ENCODE measurements around the gene TAF11. TPM values are rescaled to one million over a fixed set of nuclear protein-coding genes. Genes with fewer than 3 reads are reported as not detected.
"Not testable (repeated sequence)": the region's sequence is repeated elsewhere in the genome, so short reads cannot be mapped to it uniquely, and the experiment has no call there.

The TAF11 gene
- total RNA-seq, 1 donor from 2014 or later = 27.1 TPM

GRCh38 chr6:34908194-34908593 lies 20.4 kb upstream of the TAF11 start:
- no peak overlapping the region for H3K9ac ChIP-seq (ENCODE audit: low read depth in 1 of 3, low read length in 3 of 3)
- H3K36me3 ChIP-seq (ENCODE audit: control insufficient read depth in 3 of 3, insufficient read depth in 3 of 3, low read length in 3 of 3) = no peaks in the 10 kb centered on the region
- no peak overlapping the region for H3K27ac ChIP-seq (ENCODE audit: low read depth, low read length)
- H3K4me1 ChIP-seq (ENCODE audit: control insufficient read depth in 3 of 3, insufficient read depth in 3 of 3, low read length in 3 of 3) = no peaks in the 10 kb centered on the region
- no peak overlapping the region for H3K4me3 ChIP-seq (ENCODE audit: low read length in 3 of 3)
- H3K9me3 ChIP-seq (ENCODE audit: control insufficient read depth in 3 of 3, low read length in 3 of 3) = no peaks in the 10 kb centered on the region
- no peaks in the 10 kb centered on the region for H3K27me3 ChIP-seq (ENCODE audit: control insufficient read depth in 3 of 3, insufficient read depth in 3 of 3, low read length in 3 of 3)

GRCh38 chr6:34906826-34907225 lies 19.0 kb upstream of the TAF11 start:
- Histone ChIP-seq H3K4me1 (ENCODE audit: control insufficient read depth in 3 of 3, insufficient read depth in 3 of 3, low read length in 3 of 3) (no peaks in the 10 kb centered on the region), H3K27ac (ENCODE audit: low read depth, low read length) (no peak overlapping the region), H3K27me3 (ENCODE audit: control insufficient read depth in 3 of 3, insufficient read depth in 3 of 3, low read length in 3 of 3) (no peaks in the 10 kb centered on the region), H3K36me3 (ENCODE audit: control insufficient read depth in 3 of 3, insufficient read depth in 3 of 3, low read length in 3 of 3) (no peaks in the 10 kb centered on the region), H3K9ac (ENCODE audit: low read depth in 1 of 3, low read length in 3 of 3) (no peak overlapping the region), H3K9me3 (ENCODE audit: control insufficient read depth in 3 of 3, low read length in 3 of 3) (no peaks in the 10 kb centered on the region), H3K4me3 (ENCODE audit: low read length in 3 of 3) (no peak overlapping the region)

GRCh38 chr6:34904990-34905613 lies 17.3 kb upstream of the TAF11 start:
- Histone ChIP-seq H3K4me3 (ENCODE audit: low read length in 3 of 3) (no peak overlapping the region), H3K9ac (ENCODE audit: low read depth in 1 of 3, low read length in 3 of 3) (no peak overlapping the region), H3K27ac (ENCODE audit: low read depth, low read length) (no peak overlapping the region), H3K36me3 (ENCODE audit: control insufficient read depth in 3 of 3, insufficient read depth in 3 of 3, low read length in 3 of 3) (no peaks in the 10 kb centered on the region), H3K9me3 (ENCODE audit: control insufficient read depth in 3 of 3, low read length in 3 of 3) (no peaks in the 10 kb centered on the region), H3K4me1 (ENCODE audit: control insufficient read depth in 3 of 3, insufficient read depth in 3 of 3, low read length in 3 of 3) (no peaks in the 10 kb centered on the region), H3K27me3 (ENCODE audit: control insufficient read depth in 3 of 3, insufficient read depth in 3 of 3, low read length in 3 of 3) (no peaks in the 10 kb centered on the region)

GRCh38 chr6:34901930-34902329 lies 14.1 kb upstream of the TAF11 start:
- H3K27me3 ChIP-seq (ENCODE audit: control insufficient read depth in 3 of 3, insufficient read depth in 3 of 3, low read length in 3 of 3) = no peaks in the 10 kb centered on the region
- H3K36me3 ChIP-seq (ENCODE audit: control insufficient read depth in 3 of 3, insufficient read depth in 3 of 3, low read length in 3 of 3) = no peaks in the 10 kb centered on the region
- H3K9ac ChIP-seq (ENCODE audit: low read depth in 1 of 3, low read length in 3 of 3) = no peak overlapping the region
- no peak overlapping the region for H3K27ac ChIP-seq (ENCODE audit: low read depth, low read length)
- no peaks in the 10 kb centered on the region for H3K9me3 ChIP-seq (ENCODE audit: control insufficient read depth in 3 of 3, low read length in 3 of 3)
- H3K4me1 ChIP-seq (ENCODE audit: control insufficient read depth in 3 of 3, insufficient read depth in 3 of 3, low read length in 3 of 3) = peaks cover 0 to 5% (median 5%) of the 10 kb centered on the region in 3 donors
- H3K4me3 ChIP-seq (ENCODE audit: low read length in 3 of 3) = no peak overlapping the region

- H3K4me1 ChIP-seq (ENCODE audit: control insufficient read depth in 3 of 3, insufficient read depth in 3 of 3, low read length in 3 of 3) = peaks cover 0 to 5% (median 5%) of the 10 kb centered on the region in 3 donors
- no peak overlapping the region for H3K27ac ChIP-seq (ENCODE audit: low read depth, low read length)
- H3K36me3 ChIP-seq (ENCODE audit: control insufficient read depth in 3 of 3, insufficient read depth in 3 of 3, low read length in 3 of 3) = no peaks in the 10 kb centered on the region
- H3K9ac ChIP-seq (ENCODE audit: low read depth in 1 of 3, low read length in 3 of 3) = no peak overlapping the region
- no peaks in the 10 kb centered on the region for H3K27me3 ChIP-seq (ENCODE audit: control insufficient read depth in 3 of 3, insufficient read depth in 3 of 3, low read length in 3 of 3)
- H3K9me3 ChIP-seq (ENCODE audit: control insufficient read depth in 3 of 3, low read length in 3 of 3) = no peaks in the 10 kb centered on the region
- H3K4me3 ChIP-seq (ENCODE audit: low read length in 3 of 3) = no peak overlapping the region
Measured at GRCh38 chr6:34900321-34901031, 12.6 kb upstream of the TAF11 start.

GRCh38 chr6:34899748-34900147 lies 11.9 kb upstream of the TAF11 start:
- not testable (repeated sequence) for H3K27me3 ChIP-seq (ENCODE audit: control insufficient read depth in 3 of 3, insufficient read depth in 3 of 3, low read length in 3 of 3); H3K4me3 ChIP-seq (ENCODE audit: low read length in 3 of 3); H3K27ac ChIP-seq (ENCODE audit: low read depth, low read length); H3K4me1 ChIP-seq (ENCODE audit: control insufficient read depth in 3 of 3, insufficient read depth in 3 of 3, low read length in 3 of 3); H3K9me3 ChIP-seq (ENCODE audit: control insufficient read depth in 3 of 3, low read length in 3 of 3); H3K36me3 ChIP-seq (ENCODE audit: control insufficient read depth in 3 of 3, insufficient read depth in 3 of 3, low read length in 3 of 3); H3K9ac ChIP-seq (ENCODE audit: low read depth in 1 of 3, low read length in 3 of 3)

GRCh38 chr6:34897716-34898115 lies 9.9 kb upstream of the TAF11 start:
- H3K4me3 ChIP-seq (ENCODE audit: low read length in 3 of 3) = no peak overlapping the region
- peaks cover 0 to 5% (median 5%) of the 10 kb centered on the region in 3 donors for H3K4me1 ChIP-seq (ENCODE audit: control insufficient read depth in 3 of 3, insufficient read depth in 3 of 3, low read length in 3 of 3)
- H3K36me3 ChIP-seq (ENCODE audit: control insufficient read depth in 3 of 3, insufficient read depth in 3 of 3, low read length in 3 of 3) = no peaks in the 10 kb centered on the region
- no peaks in the 10 kb centered on the region for H3K27me3 ChIP-seq (ENCODE audit: control insufficient read depth in 3 of 3, insufficient read depth in 3 of 3, low read length in 3 of 3)
- no peak overlapping the region for H3K27ac ChIP-seq (ENCODE audit: low read depth, low read length)
- no peak overlapping the region for H3K9ac ChIP-seq (ENCODE audit: low read depth in 1 of 3, low read length in 3 of 3)
- H3K9me3 ChIP-seq (ENCODE audit: control insufficient read depth in 3 of 3, low read length in 3 of 3) = no peaks in the 10 kb centered on the region

- H3K27ac ChIP-seq (ENCODE audit: low read depth, low read length) = no peak overlapping the region
- no peak overlapping the region for H3K9ac ChIP-seq (ENCODE audit: low read depth in 1 of 3, low read length in 3 of 3)
- H3K4me1 ChIP-seq (ENCODE audit: control insufficient read depth in 3 of 3, insufficient read depth in 3 of 3, low read length in 3 of 3) = peaks cover 0 to 5% (median 5%) of the 10 kb centered on the region in 3 donors
- no peaks in the 10 kb centered on the region for H3K36me3 ChIP-seq (ENCODE audit: control insufficient read depth in 3 of 3, insufficient read depth in 3 of 3, low read length in 3 of 3)
- no peak overlapping the region for H3K4me3 ChIP-seq (ENCODE audit: low read length in 3 of 3)
- no peaks in the 10 kb centered on the region for H3K27me3 ChIP-seq (ENCODE audit: control insufficient read depth in 3 of 3, insufficient read depth in 3 of 3, low read length in 3 of 3)
- no peaks in the 10 kb centered on the region for H3K9me3 ChIP-seq (ENCODE audit: control insufficient read depth in 3 of 3, low read length in 3 of 3)
Measured at GRCh38 chr6:34897130-34897529, 9.3 kb upstream of the TAF11 start.

GRCh38 chr6:34894693-34895092 lies 6.9 kb upstream of the TAF11 start:
- Histone ChIP-seq H3K27me3 (ENCODE audit: control insufficient read depth in 3 of 3, insufficient read depth in 3 of 3, low read length in 3 of 3) (no peaks in the 10 kb centered on the region), H3K9ac (ENCODE audit: low read depth in 1 of 3, low read length in 3 of 3) (no peak overlapping the region), H3K9me3 (ENCODE audit: control insufficient read depth in 3 of 3, low read length in 3 of 3) (no peaks in the 10 kb centered on the region), H3K4me3 (ENCODE audit: low read length in 3 of 3) (no peak overlapping the region), H3K4me1 (ENCODE audit: control insufficient read depth in 3 of 3, insufficient read depth in 3 of 3, low read length in 3 of 3) (peaks cover 7 to 12% (median 11%) of the 10 kb centered on the region in 3 donors), H3K27ac (ENCODE audit: low read depth, low read length) (no peak overlapping the region), H3K36me3 (ENCODE audit: control insufficient read depth in 3 of 3, insufficient read depth in 3 of 3, low read length in 3 of 3) (no peaks in the 10 kb centered on the region)

- Histone ChIP-seq H3K27ac (ENCODE audit: low read depth, low read length) (no peak overlapping the region), H3K4me3 (ENCODE audit: low read length in 3 of 3) (no peak overlapping the region), H3K9ac (ENCODE audit: low read depth in 1 of 3, low read length in 3 of 3) (no peak overlapping the region), H3K9me3 (ENCODE audit: control insufficient read depth in 3 of 3, low read length in 3 of 3) (no peaks in the 10 kb centered on the region), H3K27me3 (ENCODE audit: control insufficient read depth in 3 of 3, insufficient read depth in 3 of 3, low read length in 3 of 3) (no peaks in the 10 kb centered on the region), H3K4me1 (ENCODE audit: control insufficient read depth in 3 of 3, insufficient read depth in 3 of 3, low read length in 3 of 3) (peaks cover 7 to 28% (median 12%) of the 10 kb centered on the region in 3 donors), H3K36me3 (ENCODE audit: control insufficient read depth in 3 of 3, insufficient read depth in 3 of 3, low read length in 3 of 3) (no peaks in the 10 kb centered on the region)
Measured at GRCh38 chr6:34891296-34891695, 3.5 kb upstream of the TAF11 start.

All from skeletal muscle tissue (tissue), 4 donors.